IMR-90 (cell line): Measurements from ENCODE around the gene LRRC4C. TPM values are rescaled to one million over a fixed set of nuclear protein-coding genes. Genes with fewer than 3 reads are reported as not detected.

ENCODE experiments used
- ATAC-seq: fragments of 200-7000 bp; cut with Tn5 transposase; 2 replicates; pipeline ENCODE4 v1.9.1; 2020; ENCODE audit warnings: low read depth, mild to moderate bottlenecking, moderate library complexity
- BruUV-seq: library from RNA; stranded (reverse); fragments of 400-500 nt; replicated peaks from 2 replicates; lab custom pipeline; 2021; lab: Mats Ljungman, UMichigan
- CTCF ChIA-PET: fragments of 300-600 bp; formaldehyde crosslinking; extraction: SDS; loops from one replicate; lab custom pipeline; 2021; ENCODE audit warnings: antibody characterized with exemption; lab: Yijun Ruan, JAX
- POLR2A ChIA-PET: fragments of 300-600 bp; sonication (Branson Sonifier 250); formaldehyde crosslinking; loops from one replicate; lab custom pipeline; 2022; ENCODE audit warnings: antibody characterized with exemption; ENCODE audit not compliant: unreplicated experiment; lab: Charles Lee
- DNase-seq: peaks from one replicate; pipeline ENCODE4 v3.0.0; 2013
- H2AFZ ChIP-seq: replicated peaks from 2 replicates; pipeline ENCODE3; 2013; ENCODE audit warnings: low read length, mild to moderate bottlenecking; ENCODE audit not compliant: poor library complexity
- H2AK5ac ChIP-seq: 2 replicates; pipeline ENCODE4 v1.6.1; 2013; ENCODE audit warnings: low read depth, low read length, inconsistent platforms
- H2AK9ac ChIP-seq: replicated peaks from 2 replicates; pipeline ENCODE3; 2013; ENCODE audit warnings: mild to moderate bottlenecking, low read depth, low read length, moderate library complexity; ENCODE audit not compliant: poor library complexity
- H2BK120ac ChIP-seq: 2 replicates; pipeline ENCODE4 v1.6.1; 2013; ENCODE audit warnings: low read depth, low read length, inconsistent platforms
- H2BK15ac ChIP-seq: 3 replicates; pipeline ENCODE4 v1.6.1; 2013; ENCODE audit warnings: low read depth, low read length, inconsistent platforms
- H2BK20ac ChIP-seq: 2 replicates; pipeline ENCODE4 v1.6.1; 2013; ENCODE audit warnings: low read depth, mild to moderate bottlenecking, inconsistent platforms, low read length, moderate library complexity
- H2BK5ac ChIP-seq: 2 replicates; pipeline ENCODE4 v1.6.1; 2013; ENCODE audit warnings: mild to moderate bottlenecking, low read depth, low read length, inconsistent platforms; ENCODE audit not compliant: poor library complexity, severe bottlenecking
- H3K14ac ChIP-seq: replicated peaks from 2 replicates; pipeline ENCODE4 v1.6.1; 2013; ENCODE audit warnings: low read depth, low read length, inconsistent platforms
- H3K18ac ChIP-seq: 2 replicates; pipeline ENCODE4 v1.6.1; 2013; ENCODE audit warnings: low read depth, low read length, control low read depth
- H3K23ac ChIP-seq: 2 replicates; pipeline ENCODE4 v1.6.1; 2013; ENCODE audit warnings: low read depth, low read length, inconsistent platforms
- H3K27ac ChIP-seq: 2 replicates; pipeline ENCODE4 v1.5.1; 2013; ENCODE audit warnings: mild to moderate bottlenecking, control low read depth, low read length; ENCODE audit not compliant: insufficient read depth
- H3K27me3 ChIP-seq: 2 replicates; pipeline ENCODE4 v1.6.1; 2013; ENCODE audit warnings: low read length; ENCODE audit not compliant: control insufficient read depth, insufficient read depth
- H3K36me3 ChIP-seq: 2 replicates; pipeline ENCODE4 v1.6.1; 2013; ENCODE audit warnings: low read length, mixed read lengths; ENCODE audit not compliant: control insufficient read depth, insufficient read depth
- H3K4ac ChIP-seq: 2 replicates; pipeline ENCODE4 v1.6.1; 2013; ENCODE audit warnings: low read depth, low read length, inconsistent platforms
- H3K4me1 ChIP-seq: 2 replicates; pipeline ENCODE4 v1.6.1; 2013; ENCODE audit warnings: low read length, mixed read lengths; ENCODE audit not compliant: control insufficient read depth, insufficient read depth
- H3K4me2 ChIP-seq: 2 replicates; pipeline ENCODE4 v1.6.1; 2013; ENCODE audit warnings: low read depth, mild to moderate bottlenecking, control low read depth, low read length, moderate library complexity
- H3K4me3 ChIP-seq: 2 replicates; pipeline ENCODE4 v1.5.1; 2013; ENCODE audit warnings: low read depth, mild to moderate bottlenecking, control low read depth, low read length, moderate library complexity; ENCODE audit not compliant: insufficient read depth
- H3K56ac ChIP-seq: 2 replicates; pipeline ENCODE4 v1.6.1; 2013; ENCODE audit warnings: low read length, inconsistent platforms; ENCODE audit not compliant: insufficient read depth; ENCODE audit errors: extremely low read depth
- H3K79me1 ChIP-seq, 2 experiments: 2 replicates each; pipeline ENCODE4 v1.6.1; 2013; ENCODE audit warnings: low read length in 2 of 2, inconsistent platforms in 1 of 2, low read depth in 1 of 2
- H3K9ac ChIP-seq: 2 replicates; pipeline ENCODE4 v1.6.1; 2013; ENCODE audit warnings: low read depth, low read length, control low read depth
- H3K9me1 ChIP-seq: 2 replicates; pipeline ENCODE4 v1.6.1; 2013; ENCODE audit warnings: low read length, inconsistent platforms; ENCODE audit not compliant: insufficient read depth
- H3K9me3 ChIP-seq: 2 replicates; pipeline ENCODE4 v1.6.1; 2013; ENCODE audit warnings: low read length; ENCODE audit not compliant: control insufficient read depth, insufficient read depth
- H4K20me1 ChIP-seq: 2 replicates; pipeline ENCODE4 v1.6.1; 2013; ENCODE audit warnings: low read length, inconsistent platforms; ENCODE audit not compliant: insufficient read depth
- H4K5ac ChIP-seq: 2 replicates; pipeline ENCODE4 v1.6.1; 2013; ENCODE audit warnings: mild to moderate bottlenecking, low read depth, low read length, control low read depth
- H4K8ac ChIP-seq, 2 experiments: 2 replicates each; pipeline ENCODE4 v1.6.1; 2013; ENCODE audit warnings: low read depth in 2 of 2, low read length in 2 of 2, control low read depth in 1 of 2, inconsistent platforms in 1 of 2
- H4K91ac ChIP-seq: 2 replicates; pipeline ENCODE4 v1.6.1; 2013; ENCODE audit warnings: low read depth, low read length, inconsistent platforms; ENCODE audit not compliant: insufficient read depth
- BHLHE40 ChIP-seq: fragments of 150-350 bp; IDR thresholded peaks from 2 replicates; pipeline ENCODE4 v1.6.1; 2016; ENCODE audit warnings: mild to moderate bottlenecking, low read depth, low read length
- CEBPB ChIP-seq: IDR thresholded peaks from 2 replicates; pipeline ENCODE4 v1.6.1; 2012; ENCODE audit warnings: low read depth, low read length, improper control_type of control experiment
- ELK1 ChIP-seq: fragments of 150-350 bp; IDR thresholded peaks from 2 replicates; pipeline ENCODE4 v1.6.1; 2016; ENCODE audit warnings: low read depth, mild to moderate bottlenecking, low read length, moderate library complexity, borderline replicate concordance
- FOS ChIP-seq: fragments of 150-350 bp; IDR thresholded peaks from 2 replicates; pipeline ENCODE4 v1.6.1; 2016; ENCODE audit warnings: low read depth, low read length
- WGBS, 2 experiments: methylation state at CpG; one replicate each; pipeline versions ENCODE4 v1.1.5 to v1.1.7; 2013; ENCODE audit warnings: missing lambda C conversion rate in 2 of 2; ENCODE audit not compliant: insufficient read length in 1 of 2; ENCODE audit errors: extremely low coverage in 2 of 2; 5-methylcytosine and 5-hydroxymethylcytosine counted together
- dilution Hi-C: fragments of 300-500 bp; cut with HindIII; formaldehyde crosslinking; loops from one replicate; pipeline ENCODE4 v1.14.3; 2018; ENCODE audit warnings: low sequenced_read_pairs; ENCODE audit not compliant: unreplicated experiment
- in situ Hi-C: fragments of 300-500 bp; cut with MboI; formaldehyde crosslinking; loops from 3 replicates; pipeline ENCODE4 v1.14.3; 2019; ENCODE audit warnings: low sequenced_read_pairs, inconsistent platforms, mixed read lengths
- intact Hi-C: fragments of 100-400 bp; cut with micrococcal nuclease; formaldehyde crosslinking; loops from 2 replicates; pipeline ENCODE4 v1.10.0; 2022
- polyA plus RNA-seq, 3 experiments: library from polyadenylated mRNA; depleted of rRNA; stranded (reverse); fragments of >200 nt; gene quantifications; 2 replicates each; pipeline ENCODE4 v1.2.3, GENCODE V29; 2012; ENCODE audit warnings: low replicate concordance in 1 of 3
- total RNA-seq: library from RNA; depleted of rRNA; stranded (reverse); fragments of >200 nt; gene quantifications from 2 replicates; pipeline ENCODE4 v1.2.3, GENCODE V29; 2012

The LRRC4C gene
- total and polyA plus RNA-seq, 2 of the 4 experiments (the other 2 are of a cell fraction): under 0.01 to 0.03 TPM

GRCh38 chr11:40286137-40286536 lies 1173.3 kb downstream of the LRRC4C start:
- ATAC-seq: no peak
- CTCF ChIA-PET: no interaction called here
- in situ Hi-C loops: no loop called here

More at GRCh38 chr11:40286137-40286536, 1173.3 kb downstream of the LRRC4C start:
- POLR2A ChIA-PET: no interaction called here
- no peak overlapping the region for H3K4me2 ChIP-seq
- no peak for DNase-seq
- H3K56ac ChIP-seq: no peak overlapping the region
- dilution Hi-C loops (no loop called here), intact Hi-C loops (no loop called here)
- BruUV-seq: no TSS peak
- no peaks in the 10 kb centered on the region for H3K79me1 ChIP-seq
- H2BK5ac ChIP-seq: no peak overlapping the region
- H3K4ac ChIP-seq: no peak overlapping the region
- H4K5ac ChIP-seq: no peak overlapping the region
- no peak overlapping the region for H2BK20ac ChIP-seq
- no peak overlapping the region for H2BK120ac ChIP-seq
- no peaks in the 10 kb centered on the region for H3K9me1 ChIP-seq
- H3K9ac ChIP-seq: no peak overlapping the region
- H3K9me3 ChIP-seq: no peaks in the 10 kb centered on the region
- H4K91ac ChIP-seq: no peak overlapping the region
- no peak overlapping the region for H3K27ac ChIP-seq
- no peak overlapping the region for H3K4me3 ChIP-seq
- H3K27me3 ChIP-seq: no peaks in the 10 kb centered on the region
- TF ChIP-seq BHLHE40 (no peak), FOS (no peak), CEBPB (no peak), ELK1 (no peak)
- no peaks in the 10 kb centered on the region for H3K4me1 ChIP-seq
- no CpG with 5 or more reads among the region's 2 CpGs for WGBS, 2 experiments
- no peak overlapping the region for H3K14ac ChIP-seq
- H3K18ac ChIP-seq: no peak overlapping the region
- no peak overlapping the region for H2AK9ac ChIP-seq
- no peak overlapping the region for H2BK15ac ChIP-seq
- H3K23ac ChIP-seq: no peak overlapping the region
- no peaks in the 10 kb centered on the region for H4K20me1 ChIP-seq
- H2AK5ac ChIP-seq: no peak overlapping the region
- no peak overlapping the region for H2AFZ ChIP-seq
- H3K36me3 ChIP-seq: no peaks in the 10 kb centered on the region
- H4K8ac ChIP-seq: no peak overlapping the region
